SH-SY5Y (cell line): ENCODE measurements around the gene MROH8.

ENCODE experiments used
- GATA2 ChIP-seq: IDR thresholded peaks from 2 replicates; pipeline ENCODE4 v1.6.1; 2011; ENCODE audit warnings: mild to moderate bottlenecking, low read depth, low read length
- GATA3 ChIP-seq: IDR thresholded peaks from 2 replicates; pipeline ENCODE4 v1.6.1; 2011; ENCODE audit warnings: low read depth, mild to moderate bottlenecking, low read length, moderate library complexity

MROH8 gene

DNA sequence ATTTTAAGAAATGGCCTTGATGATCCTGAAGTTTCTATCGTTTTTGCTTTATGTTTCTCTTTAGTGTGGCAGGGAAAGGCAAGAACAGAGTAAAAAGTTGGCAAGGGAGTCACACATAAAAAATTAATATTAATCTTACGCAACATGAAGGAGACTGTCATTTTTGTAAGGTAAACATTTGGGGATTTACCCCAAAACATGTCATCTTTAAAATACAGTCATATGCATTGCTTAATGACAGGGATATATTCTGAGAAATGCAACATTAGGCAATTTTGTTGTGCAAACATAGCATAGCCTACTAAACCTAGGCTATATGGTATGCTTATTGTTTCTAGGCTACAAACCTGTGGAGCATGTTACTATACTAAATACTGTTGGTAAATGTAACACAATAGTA lies 88.9 kb downstream of the MROH8 start:
- TF ChIP-seq GATA3 (no peak), GATA2 (no peak)

DNA sequence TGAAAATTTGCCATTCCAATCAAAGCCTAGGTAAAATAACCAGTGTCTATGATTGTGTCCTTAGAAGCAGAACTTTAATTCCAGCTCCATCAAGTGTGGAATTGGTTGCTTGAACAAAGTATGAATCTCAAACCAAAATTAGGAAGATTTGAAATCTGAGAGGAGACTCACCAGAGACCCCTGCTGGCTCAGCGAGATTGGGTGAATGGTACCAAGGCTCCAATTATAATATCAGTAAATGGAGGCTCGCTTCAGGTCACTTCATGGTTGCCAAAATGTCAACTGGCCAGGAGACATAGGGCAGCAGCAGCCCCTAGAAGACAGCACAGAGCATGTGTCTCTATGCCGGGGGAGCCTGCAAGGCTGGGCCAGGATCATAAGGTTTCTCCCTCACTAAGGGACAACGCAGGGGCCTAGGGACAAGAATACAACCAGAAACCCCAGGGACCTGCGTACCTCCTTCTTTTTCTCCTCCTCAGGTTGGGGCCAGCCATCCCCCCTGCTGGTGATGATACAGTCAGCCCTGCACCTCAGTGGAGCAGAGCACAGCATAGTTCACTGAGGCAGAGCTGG lies 97.5 kb downstream of the MROH8 start:
- TF ChIP-seq GATA2 (no peak), GATA3 (no peak)

GRCh38 chr20:37077009-37077408 lies 102.3 kb downstream of the MROH8 start:
- TF ChIP-seq GATA3 (no peak), GATA2 (no peak)

DNA sequence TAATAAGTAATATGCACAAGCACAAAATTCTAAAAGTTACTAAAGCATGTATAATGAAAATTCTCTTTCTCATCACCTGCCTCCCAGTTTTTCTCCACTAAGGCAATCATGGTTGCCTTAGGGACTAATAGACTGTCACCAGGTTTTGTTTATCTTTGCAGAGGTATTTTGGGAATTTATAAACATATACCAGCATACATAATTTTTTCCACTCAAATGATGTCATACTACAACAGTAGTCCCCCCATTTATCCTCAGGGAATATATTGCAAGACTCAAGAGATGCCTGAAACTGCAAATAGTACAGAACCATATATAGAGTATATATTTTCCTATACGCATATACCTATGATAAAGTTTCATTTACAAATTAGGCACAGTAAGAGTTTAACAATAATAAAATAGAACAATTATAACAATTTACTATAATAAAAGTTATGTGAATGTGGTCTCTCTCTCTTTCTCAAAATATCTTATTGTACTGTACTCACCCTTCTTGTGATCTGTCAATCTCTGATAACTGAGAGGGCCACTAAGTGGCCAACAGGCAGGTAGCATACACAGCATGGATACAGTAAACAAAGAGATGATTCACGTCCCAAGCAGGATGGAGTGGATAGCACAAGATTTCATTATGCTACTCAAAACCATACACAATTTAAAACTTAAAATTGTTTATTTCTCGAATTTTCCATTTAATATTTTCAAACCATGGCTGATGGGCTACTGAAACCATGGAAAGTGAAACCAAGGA lies 103.2 kb downstream of the MROH8 start:
- TF ChIP-seq GATA2 (no peak), GATA3 (no peak)

DNA sequence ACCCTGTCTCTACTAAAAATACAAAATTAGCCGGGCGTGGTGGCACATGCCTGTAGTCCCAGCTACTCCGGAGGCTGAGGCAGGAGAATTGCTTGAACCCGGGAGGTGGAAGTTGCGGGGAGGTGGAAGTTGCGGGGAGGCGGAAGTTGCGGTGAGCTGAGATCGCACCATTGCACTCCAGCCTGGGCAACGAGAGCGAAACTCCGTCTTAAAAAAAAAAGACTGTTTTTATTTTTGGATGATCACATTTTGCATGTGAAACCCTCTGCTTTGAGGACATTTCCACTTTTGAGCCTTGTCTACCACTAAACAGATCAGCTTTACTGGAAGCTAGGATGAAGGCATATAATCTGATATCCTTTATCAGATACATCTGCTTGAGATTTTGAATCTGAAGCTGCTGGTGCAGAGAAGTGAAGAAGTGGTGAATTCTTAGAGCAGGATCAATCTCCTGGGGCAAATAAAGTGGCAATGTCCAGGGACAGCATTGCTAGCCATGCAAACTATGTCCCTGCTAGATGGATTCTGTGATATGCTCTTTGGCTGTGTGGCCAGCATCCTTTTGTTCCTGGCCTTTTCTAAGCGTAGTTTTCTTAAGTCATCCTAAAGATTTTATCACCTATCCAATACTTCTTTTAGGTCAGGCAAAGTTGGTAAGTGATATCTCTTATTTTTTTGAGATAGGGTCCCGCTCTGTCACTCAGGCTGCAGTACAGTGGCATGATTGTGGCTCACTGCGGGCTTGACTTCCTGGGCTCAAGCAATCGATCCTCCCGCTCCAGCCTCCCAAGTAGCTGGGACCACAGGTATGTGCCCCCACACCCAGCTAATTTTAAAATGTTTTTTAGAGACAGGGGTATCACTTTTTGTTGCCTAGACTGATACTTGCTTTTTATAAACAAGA lies 106.8 kb downstream of the MROH8 start:
- no peak for TF ChIP-seq GATA2
- TF ChIP-seq GATA3, result no peak

- TF ChIP-seq GATA2 (no peak), GATA3 (no peak)
These were observed 107.9 kb downstream of the MROH8 start for GRCh38 chr20:37071481-37071911.

DNA sequence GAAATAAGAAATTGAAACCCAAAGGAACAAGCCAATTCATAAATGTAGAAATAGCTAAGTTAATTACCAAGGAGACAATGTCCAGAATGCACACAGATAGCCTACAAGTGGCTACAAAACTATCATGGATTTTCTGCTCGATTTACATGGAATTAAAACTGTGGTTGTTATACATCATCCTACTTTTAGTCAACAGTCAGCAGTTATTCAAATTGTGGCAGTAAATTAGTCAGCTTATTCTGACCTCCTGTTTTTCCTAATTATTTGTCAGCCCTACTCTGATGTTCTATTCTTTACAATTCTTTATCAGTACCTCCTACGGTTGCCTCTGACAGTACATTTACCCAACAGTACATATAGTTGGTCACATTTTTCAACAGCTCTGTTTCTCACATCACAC lies 113.2 kb downstream of the MROH8 start:
- TF ChIP-seq GATA3, result no peak
- no peak for TF ChIP-seq GATA2

- TF ChIP-seq GATA2, result no peak
- TF ChIP-seq GATA3, result no peak
These were observed 124.1 kb downstream of the MROH8 start for GRCh38 chr20:37055276-37055675.

DNA sequence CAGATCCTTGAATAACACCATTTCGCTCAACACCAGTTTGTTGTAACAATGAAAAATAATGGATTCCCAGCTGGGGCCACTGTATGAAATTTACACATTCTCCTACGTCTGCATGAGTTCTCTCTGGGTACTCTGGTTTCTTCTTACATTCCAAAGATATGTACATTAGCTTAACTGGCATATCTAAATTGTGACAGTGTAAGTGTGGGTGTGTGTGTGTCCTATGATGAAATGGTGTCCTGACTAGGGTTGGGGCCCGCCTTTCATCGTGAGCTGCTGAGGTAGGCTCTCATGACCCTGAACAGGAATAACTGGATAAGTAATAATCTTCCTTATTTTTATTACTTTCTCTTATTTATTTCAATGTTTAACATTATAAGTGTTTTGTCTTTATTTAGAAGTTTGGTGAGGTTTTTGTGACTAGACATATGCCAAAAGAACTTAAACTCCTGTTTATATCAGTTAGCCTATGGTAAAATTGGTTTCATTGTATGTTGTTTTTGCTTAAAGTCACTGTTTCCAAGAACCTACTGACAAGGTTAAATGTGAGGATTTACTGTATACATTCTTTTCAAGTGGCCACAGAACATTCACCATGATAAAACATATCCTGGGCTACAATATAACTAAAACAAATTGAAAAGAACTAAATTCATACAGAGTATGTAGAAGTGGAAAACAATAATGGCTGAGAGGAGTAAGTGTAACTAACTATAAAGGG lies 126.0 kb downstream of the MROH8 start:
- TF ChIP-seq GATA3 (no peak), GATA2 (no peak)
